Prostate gland (tissue), 2 donors: Measurements from ENCODE around the gene ANKRD16.
A peak's percentile ranks its signal among the peaks of the same experiment; 100 is the strongest.

Experiments used
- POLR2A ChIP-seq: fragments of 450-650 bp; IDR thresholded peaks from one replicate; pipeline ENCODE4 v1.6.1; 2016; ENCODE audit warnings: antibody characterized with exemption, mild to moderate bottlenecking
- TF ChIP-seq, protein P1 (sequence below), 4 experiments: fragments of 200-600 bp in 2 of 4; fragments of 450-650 bp in 2 of 4; sonication (generic) in 2 of 4; IDR thresholded peaks; 1 replicate in 3 of 4; 2 replicates in 1 of 4; pipeline ENCODE4 v1.5.1; 2016 to 2019; ENCODE audit warnings: antibody characterized with exemption in 4 of 4, mild to moderate bottlenecking in 2 of 4, moderate library complexity in 2 of 4

DNA sequence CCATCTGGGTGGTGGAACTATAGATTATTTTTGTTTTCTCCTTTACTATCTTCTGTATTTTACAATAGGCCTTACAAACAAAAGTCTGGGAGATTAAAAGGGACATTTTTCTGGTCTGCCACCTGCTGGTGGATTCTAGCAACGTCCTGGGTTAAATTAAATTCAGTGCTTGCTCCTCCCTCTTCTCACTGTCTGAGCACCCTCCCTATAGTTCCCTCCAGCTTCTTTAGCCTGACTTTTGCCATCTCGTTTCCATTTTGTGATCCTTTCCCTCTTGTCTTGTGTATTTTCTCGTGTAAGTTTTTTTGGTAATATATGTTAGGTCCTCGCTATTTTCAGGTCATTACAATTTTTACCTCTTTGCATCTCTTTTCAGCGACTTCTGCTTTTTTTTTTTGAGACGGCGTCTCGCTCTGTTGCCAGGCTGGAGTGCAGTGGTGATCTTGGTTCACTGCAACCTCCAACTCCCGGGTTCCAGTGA lies 16.1 kb downstream of the ANKRD16 start:
- TF ChIP-seq POLR2A, result no peak
- TF ChIP-seq, protein P1, sequence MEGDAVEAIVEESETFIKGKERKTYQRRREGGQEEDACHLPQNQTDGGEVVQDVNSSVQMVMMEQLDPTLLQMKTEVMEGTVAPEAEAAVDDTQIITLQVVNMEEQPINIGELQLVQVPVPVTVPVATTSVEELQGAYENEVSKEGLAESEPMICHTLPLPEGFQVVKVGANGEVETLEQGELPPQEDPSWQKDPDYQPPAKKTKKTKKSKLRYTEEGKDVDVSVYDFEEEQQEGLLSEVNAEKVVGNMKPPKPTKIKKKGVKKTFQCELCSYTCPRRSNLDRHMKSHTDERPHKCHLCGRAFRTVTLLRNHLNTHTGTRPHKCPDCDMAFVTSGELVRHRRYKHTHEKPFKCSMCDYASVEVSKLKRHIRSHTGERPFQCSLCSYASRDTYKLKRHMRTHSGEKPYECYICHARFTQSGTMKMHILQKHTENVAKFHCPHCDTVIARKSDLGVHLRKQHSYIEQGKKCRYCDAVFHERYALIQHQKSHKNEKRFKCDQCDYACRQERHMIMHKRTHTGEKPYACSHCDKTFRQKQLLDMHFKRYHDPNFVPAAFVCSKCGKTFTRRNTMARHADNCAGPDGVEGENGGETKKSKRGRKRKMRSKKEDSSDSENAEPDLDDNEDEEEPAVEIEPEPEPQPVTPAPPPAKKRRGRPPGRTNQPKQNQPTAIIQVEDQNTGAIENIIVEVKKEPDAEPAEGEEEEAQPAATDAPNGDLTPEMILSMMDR (IDR thresholded peaks at IDR 0.05), result peak; percentile 57 to 80 (median 76)
